ENCODE data around the gene CYP46A1. TPM values are rescaled to one million over a fixed set of nuclear protein-coding genes. Genes with fewer than 3 reads are reported as not detected.

CYP46A1 gene
- total and polyA plus RNA-seq, 2 donors (not counting 1 experiment from before 2014, with no cell fraction given): 0.27 to 0.28 TPM

DNA sequence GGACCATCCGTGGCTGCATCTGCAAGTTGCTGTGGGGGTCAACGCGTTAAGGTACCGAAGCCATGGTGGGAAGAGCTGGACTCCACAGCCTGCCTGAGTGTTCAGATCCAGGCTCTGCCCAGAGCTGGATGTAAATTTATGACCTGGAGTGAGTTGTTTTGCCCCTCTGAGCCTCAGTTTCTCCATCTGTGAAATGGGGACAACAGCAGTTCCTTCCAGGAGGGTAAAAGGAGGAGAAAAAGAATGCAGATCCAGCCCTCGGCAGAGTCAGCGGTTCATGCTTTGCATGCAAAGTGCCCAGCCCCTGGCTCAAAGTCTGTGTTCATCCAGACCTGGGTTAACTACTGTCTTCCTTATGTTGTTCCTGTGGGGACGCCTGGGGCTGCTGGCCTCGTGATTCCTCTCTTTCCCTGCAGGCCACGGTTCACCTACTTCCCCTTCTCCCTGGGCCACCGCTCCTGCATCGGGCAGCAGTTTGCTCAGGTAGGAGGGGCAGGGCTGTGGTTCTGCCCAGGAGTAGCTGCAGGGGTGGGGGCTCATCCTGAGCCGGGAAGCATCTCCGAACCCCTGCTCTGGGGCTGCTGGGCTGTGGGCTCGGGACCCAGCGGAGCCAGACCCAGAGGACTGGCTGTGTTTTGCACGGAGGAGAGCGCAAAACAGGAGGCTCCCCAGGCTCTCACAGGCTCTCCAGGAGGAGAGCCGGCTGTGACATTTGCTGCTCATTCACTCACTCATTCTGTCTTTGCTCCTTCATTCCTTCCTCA lies 41.9 kb downstream of the CYP46A1 start:
- TF ChIP-seq, protein P1, sequence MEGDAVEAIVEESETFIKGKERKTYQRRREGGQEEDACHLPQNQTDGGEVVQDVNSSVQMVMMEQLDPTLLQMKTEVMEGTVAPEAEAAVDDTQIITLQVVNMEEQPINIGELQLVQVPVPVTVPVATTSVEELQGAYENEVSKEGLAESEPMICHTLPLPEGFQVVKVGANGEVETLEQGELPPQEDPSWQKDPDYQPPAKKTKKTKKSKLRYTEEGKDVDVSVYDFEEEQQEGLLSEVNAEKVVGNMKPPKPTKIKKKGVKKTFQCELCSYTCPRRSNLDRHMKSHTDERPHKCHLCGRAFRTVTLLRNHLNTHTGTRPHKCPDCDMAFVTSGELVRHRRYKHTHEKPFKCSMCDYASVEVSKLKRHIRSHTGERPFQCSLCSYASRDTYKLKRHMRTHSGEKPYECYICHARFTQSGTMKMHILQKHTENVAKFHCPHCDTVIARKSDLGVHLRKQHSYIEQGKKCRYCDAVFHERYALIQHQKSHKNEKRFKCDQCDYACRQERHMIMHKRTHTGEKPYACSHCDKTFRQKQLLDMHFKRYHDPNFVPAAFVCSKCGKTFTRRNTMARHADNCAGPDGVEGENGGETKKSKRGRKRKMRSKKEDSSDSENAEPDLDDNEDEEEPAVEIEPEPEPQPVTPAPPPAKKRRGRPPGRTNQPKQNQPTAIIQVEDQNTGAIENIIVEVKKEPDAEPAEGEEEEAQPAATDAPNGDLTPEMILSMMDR (IDR thresholded peaks at IDR 0.05): no peak
- TF ChIP-seq EZH2 (IDR thresholded peaks at IDR 0.05; ENCODE audit: borderline replicate concordance, insufficient read depth, low read depth, low read length, poor library complexity, severe bottlenecking): no peak
- 46% methylated on average over 17 of the region's 18 CpGs for WGBS (ENCODE audit: insufficient coverage)
- Histone ChIP-seq H3K4me1 (ENCODE audit: control insufficient read depth in 2 of 2, insufficient read depth in 2 of 2, low read length in 2 of 2) (peaks cover 0 to 3% of the 10 kb centered on the region in 2 donors), H3K79me2 (ENCODE audit: control insufficient read depth, insufficient read depth, low read length) (no peaks in the 10 kb centered on the region), H3K27me3 (replicated peaks in 1 of 4; ENCODE audit: control extremely low read depth in 1 of 4, control insufficient read depth in 3 of 4, insufficient read depth in 4 of 4, low read length in 3 of 4) (peaks cover 0 to 32% (median 5%) of the 10 kb centered on the region in 4 experiments), H4K20me1 (ENCODE audit: control insufficient read depth, insufficient read depth, low read length, poor library complexity, severe bottlenecking) (no peaks in the 10 kb centered on the region), H3K4me3 (ENCODE audit: control extremely low read depth in 1 of 5, extremely low read depth in 1 of 5, insufficient read depth in 1 of 5, low read depth in 2 of 5, low read length in 4 of 5) (no peak overlapping the region), H2AFZ (ENCODE audit: insufficient read depth, low read depth, low read length, poor library complexity, severe bottlenecking) (no peak overlapping the region), H3K27ac (ENCODE audit: low read length in 2 of 2) (no peak overlapping the region), H3K36me3 (replicated peaks in 1 of 2; ENCODE audit: control extremely low read depth in 1 of 2, control insufficient read depth in 1 of 2, extremely low read depth in 1 of 2, insufficient read depth in 2 of 2, low read length in 1 of 2) (no peaks in the 10 kb centered on the region), H3K4me2 (replicated peaks; ENCODE audit: low read depth, low read length, poor library complexity, severe bottlenecking) (no peak overlapping the region), H3K9me3 (ENCODE audit: control extremely low read depth in 1 of 3, control insufficient read depth in 2 of 3, insufficient read depth in 1 of 3, low read length in 2 of 3) (no peaks in the 10 kb centered on the region), H3K9ac (ENCODE audit: low read length) (no peak overlapping the region)
- H3K9me3 Mint-ChIP-seq (ENCODE audit: insufficient read depth): no peaks in the 10 kb centered on the region
- no peak overlapping the region for H3K27ac Mint-ChIP-seq
- POLR2A ChIA-PET: no interaction called here
- ATAC-seq (ENCODE audit: low read depth) (no peak), DNase-seq (no peak)
- H3K4me3 Mint-ChIP-seq: no peak overlapping the region
- CTCF ChIA-PET: no interaction called here
- intact Hi-C loops (cut with micrococcal nuclease): no loop called here
- peaks cover 2% of the 10 kb centered on the region for H3K4me1 Mint-ChIP-seq
- peaks cover 29% of the 10 kb centered on the region for H3K27me3 Mint-ChIP-seq

- no peak for ATAC-seq (ENCODE audit: low read depth)
- Histone ChIP-seq H3K27ac (ENCODE audit: low read length in 2 of 2) (no peak overlapping the region), H3K4me1 (ENCODE audit: control insufficient read depth in 2 of 2, insufficient read depth in 2 of 2, low read length in 2 of 2) (peaks cover 0 to 3% of the 10 kb centered on the region in 2 donors), H3K9ac (ENCODE audit: low read length) (no peak overlapping the region), H4K20me1 (ENCODE audit: control insufficient read depth, insufficient read depth, low read length, poor library complexity, severe bottlenecking) (no peaks in the 10 kb centered on the region), H2AFZ (ENCODE audit: insufficient read depth, low read depth, low read length, poor library complexity, severe bottlenecking) (no peak overlapping the region), H3K4me2 (replicated peaks; ENCODE audit: low read depth, low read length, poor library complexity, severe bottlenecking) (no peak overlapping the region), H3K9me3 (ENCODE audit: control extremely low read depth in 1 of 3, control insufficient read depth in 2 of 3, insufficient read depth in 1 of 3, low read length in 2 of 3) (no peaks in the 10 kb centered on the region), H3K27me3 (replicated peaks in 1 of 4; ENCODE audit: control extremely low read depth in 1 of 4, control insufficient read depth in 3 of 4, insufficient read depth in 4 of 4, low read length in 3 of 4) (peaks cover 0 to 31% (median 5%) of the 10 kb centered on the region in 4 experiments), H3K79me2 (ENCODE audit: control insufficient read depth, insufficient read depth, low read length) (no peaks in the 10 kb centered on the region), H3K4me3 (ENCODE audit: control extremely low read depth in 1 of 5, extremely low read depth in 1 of 5, insufficient read depth in 1 of 5, low read depth in 2 of 5, low read length in 4 of 5) (no peak overlapping the region), H3K36me3 (replicated peaks in 1 of 2; ENCODE audit: control extremely low read depth in 1 of 2, control insufficient read depth in 1 of 2, extremely low read depth in 1 of 2, insufficient read depth in 2 of 2, low read length in 1 of 2) (no peaks in the 10 kb centered on the region)
- H3K27ac Mint-ChIP-seq: no peak overlapping the region
- DNase-seq: no peak
- H3K27me3 Mint-ChIP-seq: peaks cover 29% of the 10 kb centered on the region
- POLR2A ChIA-PET: no interaction called here
- H3K4me1 Mint-ChIP-seq: peaks cover 2% of the 10 kb centered on the region
- 81% methylated on average over 26 of the region's 26 CpGs for WGBS (ENCODE audit: insufficient coverage)
- intact Hi-C loops (cut with micrococcal nuclease): no loop called here
- CTCF ChIA-PET: no interaction called here
- H3K9me3 Mint-ChIP-seq (ENCODE audit: insufficient read depth): no peaks in the 10 kb centered on the region
- TF ChIP-seq EZH2 (IDR thresholded peaks at IDR 0.05; ENCODE audit: borderline replicate concordance, insufficient read depth, low read depth, low read length, poor library complexity, severe bottlenecking): no peak
- TF ChIP-seq, protein P1 (IDR thresholded peaks at IDR 0.05): no peak
- no peak overlapping the region for H3K4me3 Mint-ChIP-seq
These were observed 42.5 kb downstream of the CYP46A1 start for GRCh38 chr14:99726538-99727095.

Measured in B cell (primary cell).